CD14-positive monocyte (primary cell): ENCODE results near the gene NEBL. TPM values are rescaled to one million over a fixed set of nuclear protein-coding genes. Genes with fewer than 3 reads are reported as not detected.

Experiments used
- DNase-seq, 3 donors: peaks; one replicate each; pipeline ENCODE4 v3.0.0-alpha.2; 2011 to 2022
- H2AFZ ChIP-seq: 2 replicates; pipeline ENCODE4 v1.6.0; 2012; ENCODE audit warnings: mild to moderate bottlenecking, low read depth, low read length, inconsistent platforms; ENCODE audit not compliant: insufficient read depth, poor library complexity, severe bottlenecking
- H3K27ac ChIP-seq, 2 donors: 1 replicate in 1 of 2; 2 replicates in 1 of 2; pipeline ENCODE4 v1.5.1; 2012 to 2013; ENCODE audit warnings: low read length in 2 of 2, control low read depth in 1 of 2, inconsistent platforms in 1 of 2, low read depth in 1 of 2, mild to moderate bottlenecking in 1 of 2
- H3K27me3 ChIP-seq, 2 donors: one replicate each; pipeline versions ENCODE4 v1.6.0 to v1.6.1; 2011 to 2013; ENCODE audit warnings: low read length in 2 of 2; ENCODE audit not compliant: control insufficient read depth in 2 of 2, insufficient read depth in 2 of 2
- H3K36me3 ChIP-seq, 2 donors: replicated peaks in 1 of 2; 1 replicate in 1 of 2; 2 replicates in 1 of 2; pipeline versions ENCODE4 v1.5.1 to v1.6.1; 2012 to 2013; ENCODE audit warnings: low read length in 2 of 2, control low read depth in 1 of 2, inconsistent platforms in 1 of 2, mild to moderate bottlenecking in 1 of 2; ENCODE audit not compliant: insufficient read depth in 2 of 2, control insufficient read depth in 1 of 2
- H3K4me1 ChIP-seq, 2 donors: 1 replicate in 1 of 2; 2 replicates in 1 of 2; pipeline versions ENCODE4 v1.5.1 to v1.6.1; 2012 to 2013; ENCODE audit warnings: low read length in 2 of 2, control low read depth in 1 of 2, inconsistent platforms in 1 of 2, mild to moderate bottlenecking in 1 of 2, moderate library complexity in 1 of 2; ENCODE audit not compliant: insufficient read depth in 2 of 2, control insufficient read depth in 1 of 2
- H3K4me2 ChIP-seq: replicated peaks from 2 replicates; pipeline ENCODE3; 2012; ENCODE audit warnings: low read length, moderate library complexity, mild to moderate bottlenecking; ENCODE audit not compliant: poor library complexity, severe bottlenecking; ENCODE audit errors: extremely low read depth
- H3K4me3 ChIP-seq, 3 experiments: fragments of 200-600 bp in 1 of 3; sonication (generic) in 1 of 3; replicated peaks in 1 of 3; 1 replicate in 2 of 3; 2 replicates in 1 of 3; pipeline ENCODE4 v1.5.1; 2011 to 2013; ENCODE audit warnings: low read length in 3 of 3, mild to moderate bottlenecking in 3 of 3, control low read depth in 2 of 3, low read depth in 2 of 3, inconsistent platforms in 1 of 3, moderate library complexity in 1 of 3
- H3K79me2 ChIP-seq: 2 replicates; pipeline ENCODE4 v1.6.0; 2012; ENCODE audit warnings: mild to moderate bottlenecking, control low read depth, inconsistent platforms, low read length, moderate library complexity; ENCODE audit not compliant: insufficient read depth
- H3K9ac ChIP-seq: 2 replicates; pipeline ENCODE4 v1.6.0; 2017; ENCODE audit warnings: low read length, mild to moderate bottlenecking; ENCODE audit not compliant: insufficient read depth, poor library complexity, severe bottlenecking
- H3K9me3 ChIP-seq, 2 donors: replicated peaks in 1 of 2; 1 replicate in 1 of 2; 2 replicates in 1 of 2; pipeline versions ENCODE4 v1.5.1 to v1.6.1; 2012 to 2013; ENCODE audit warnings: low read length in 2 of 2, control low read depth in 1 of 2; ENCODE audit not compliant: control insufficient read depth in 1 of 2, insufficient read depth in 1 of 2
- H4K20me1 ChIP-seq: 2 replicates; pipeline ENCODE4 v1.6.0; 2012; ENCODE audit warnings: mild to moderate bottlenecking, low read length, control low read depth, moderate library complexity; ENCODE audit not compliant: insufficient read depth
- H3K27ac Mint-ChIP-seq, 7 donors: one replicate each; pipeline ENCODE4 v1.8.0; 2020; ENCODE audit warnings: mild to moderate bottlenecking in 7 of 7, mixed read lengths in 7 of 7, moderate library complexity in 6 of 7, inconsistent platforms in 2 of 7
- H3K27me3 Mint-ChIP-seq, 3 donors: one replicate each; pipeline ENCODE4 v1.8.0; 2021 to 2022; ENCODE audit warnings: low read depth in 3 of 3, mild to moderate bottlenecking in 3 of 3, mixed read lengths in 3 of 3, moderate library complexity in 3 of 3, inconsistent platforms in 1 of 3
- H3K36me3 Mint-ChIP-seq, 2 donors: one replicate each; pipeline ENCODE4 v1.8.0; 2020; ENCODE audit warnings: mixed read lengths in 2 of 2, inconsistent platforms in 1 of 2, mild to moderate bottlenecking in 1 of 2
- H3K4me1 Mint-ChIP-seq: one replicate; pipeline ENCODE4 v1.8.0; 2020; ENCODE audit warnings: mild to moderate bottlenecking, mixed read lengths
- H3K4me3 Mint-ChIP-seq, 2 donors: one replicate each; pipeline ENCODE4 v1.8.0; 2020; ENCODE audit warnings: mild to moderate bottlenecking in 2 of 2, mixed read lengths in 2 of 2, moderate library complexity in 1 of 2
- H3K9me3 Mint-ChIP-seq, 7 donors: one replicate each; pipeline ENCODE4 v1.8.0; 2020 to 2022; ENCODE audit warnings: mixed read lengths in 7 of 7, mild to moderate bottlenecking in 6 of 7, moderate library complexity in 6 of 7, inconsistent platforms in 2 of 7
- WGBS: methylation state at CpG from one replicate; pipeline ENCODE4 v1.1.5; 2013; ENCODE audit warnings: missing lambda C conversion rate; ENCODE audit not compliant: insufficient coverage; 5-methylcytosine and 5-hydroxymethylcytosine counted together
- intact Hi-C, 2 donors: fragments of 100-400 bp; cut with micrococcal nuclease; formaldehyde crosslinking; loops; one replicate each; pipeline versions ENCODE4 v1.15.0 to v1.15.1; 2023
- polyA plus RNA-seq, 3 donors: library from polyadenylated mRNA; depleted of rRNA in 1 of 3; unstranded in 2 of 3; stranded (reverse) in 1 of 3; fragments of 300-500 nt in 2 of 3; fragments of >200 nt in 1 of 3; fragmentation: Illumina TruSeq in 2 of 3; gene quantifications; 1 replicate in 2 of 3; 2 replicates in 1 of 3; pipeline ENCODE4 v1.2.3, GENCODE V29; 2012 to 2021
- TF ChIP-seq, protein P1 (sequence below): fragments of 200-600 bp; IDR thresholded peaks from one replicate; pipeline ENCODE4 v1.8.0; 2022; ENCODE audit warnings: antibody characterized with exemption, mild to moderate bottlenecking

The NEBL gene
- polyA plus RNA-seq, 3 donors = 9.7 TPM; not detected in 2

DNA sequence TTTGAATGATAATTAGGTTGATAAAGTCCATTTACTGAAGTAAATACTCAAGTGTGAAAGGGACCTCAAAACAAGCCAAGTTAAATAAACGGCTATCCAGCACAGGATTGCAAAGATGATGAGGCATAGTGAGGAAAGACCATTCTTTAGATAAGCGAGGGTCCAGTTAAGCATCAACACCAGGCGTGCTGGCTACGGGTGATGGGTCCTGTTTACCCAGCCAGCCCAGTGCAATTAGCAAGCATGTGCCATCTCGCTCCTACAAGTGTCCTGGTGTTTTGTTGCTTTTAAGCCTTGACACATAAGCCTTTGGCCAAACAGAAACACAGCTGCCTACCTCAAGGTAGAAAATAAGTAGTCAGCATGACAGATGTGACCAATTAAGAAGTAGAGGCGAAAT, 7.1 kb downstream of the NEBL start:
- no peak overlapping the region for H3K4me3 Mint-ChIP-seq

DNA sequence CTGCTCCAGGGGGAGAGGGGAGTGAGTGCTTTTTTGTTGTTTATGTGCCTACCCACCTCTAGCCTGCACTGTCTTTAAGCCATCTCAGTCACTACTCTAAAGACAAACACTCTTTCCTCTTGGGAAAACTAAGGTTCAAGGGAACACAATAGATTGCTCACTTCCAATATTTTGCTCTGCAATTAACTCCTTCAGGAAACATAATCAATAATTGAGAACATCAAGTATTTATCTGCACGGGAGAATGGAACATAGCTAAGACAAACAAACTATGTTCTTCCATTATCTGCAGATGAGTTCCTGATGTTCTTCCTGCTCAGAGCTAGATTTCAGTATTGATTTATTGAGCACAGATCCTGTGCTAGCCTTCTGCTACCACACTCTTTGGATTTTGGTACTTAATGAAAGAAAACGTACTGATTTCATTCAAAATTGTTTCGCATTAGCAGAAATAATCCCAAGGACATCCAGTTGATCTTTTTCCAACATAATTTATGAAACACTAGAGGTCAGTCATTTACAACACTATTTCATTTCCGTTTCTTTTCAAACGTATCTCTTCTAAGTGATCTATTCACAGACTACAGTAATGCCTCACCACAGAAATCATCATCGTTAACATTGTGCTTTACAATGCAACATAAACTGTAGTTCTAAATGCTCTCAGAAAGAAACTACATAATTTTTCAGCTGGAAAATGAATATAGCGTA, 8.3 kb downstream of the NEBL start:
- H3K36me3 ChIP-seq = no peaks in the 10 kb centered on the region
- Mint-ChIP-seq H3K36me3 (no peaks in the 10 kb centered on the region), H3K4me3 (no peak overlapping the region), H3K9me3 (peaks cover 0 to 1% (median 0%) of the 10 kb centered on the region in 7 donors), H3K4me1 (no peaks in the 10 kb centered on the region), H3K27me3 (peaks cover 4 to 6% (median 4%) of the 10 kb centered on the region in 3 donors), H3K27ac (no peak overlapping the region)
- no peaks in the 10 kb centered on the region for H3K9me3 ChIP-seq
- TF ChIP-seq, protein P1, sequence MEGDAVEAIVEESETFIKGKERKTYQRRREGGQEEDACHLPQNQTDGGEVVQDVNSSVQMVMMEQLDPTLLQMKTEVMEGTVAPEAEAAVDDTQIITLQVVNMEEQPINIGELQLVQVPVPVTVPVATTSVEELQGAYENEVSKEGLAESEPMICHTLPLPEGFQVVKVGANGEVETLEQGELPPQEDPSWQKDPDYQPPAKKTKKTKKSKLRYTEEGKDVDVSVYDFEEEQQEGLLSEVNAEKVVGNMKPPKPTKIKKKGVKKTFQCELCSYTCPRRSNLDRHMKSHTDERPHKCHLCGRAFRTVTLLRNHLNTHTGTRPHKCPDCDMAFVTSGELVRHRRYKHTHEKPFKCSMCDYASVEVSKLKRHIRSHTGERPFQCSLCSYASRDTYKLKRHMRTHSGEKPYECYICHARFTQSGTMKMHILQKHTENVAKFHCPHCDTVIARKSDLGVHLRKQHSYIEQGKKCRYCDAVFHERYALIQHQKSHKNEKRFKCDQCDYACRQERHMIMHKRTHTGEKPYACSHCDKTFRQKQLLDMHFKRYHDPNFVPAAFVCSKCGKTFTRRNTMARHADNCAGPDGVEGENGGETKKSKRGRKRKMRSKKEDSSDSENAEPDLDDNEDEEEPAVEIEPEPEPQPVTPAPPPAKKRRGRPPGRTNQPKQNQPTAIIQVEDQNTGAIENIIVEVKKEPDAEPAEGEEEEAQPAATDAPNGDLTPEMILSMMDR = no peak
- no peak overlapping the region for H3K4me3 ChIP-seq
- H3K9ac ChIP-seq = no peak overlapping the region
- no peaks in the 10 kb centered on the region for H3K79me2 ChIP-seq
- no peak overlapping the region for H3K27ac ChIP-seq
- no peaks in the 10 kb centered on the region for H3K27me3 ChIP-seq
- DNase-seq = no peak
- no peak overlapping the region for H3K4me2 ChIP-seq
- 80% methylated on average over 2 of the region's 7 CpGs for WGBS
- intact Hi-C loops = no loop called here
- H4K20me1 ChIP-seq = no peaks in the 10 kb centered on the region
- H2AFZ ChIP-seq = no peak overlapping the region
- H3K4me1 ChIP-seq = no peaks in the 10 kb centered on the region

More for the DNA sequence above, 7.1 kb downstream of the NEBL start:
- no peak overlapping the region for H3K27ac Mint-ChIP-seq
- H3K4me1 ChIP-seq = no peaks in the 10 kb centered on the region
- H3K36me3 Mint-ChIP-seq = no peaks in the 10 kb centered on the region
- TF ChIP-seq, protein P1 = no peak
- H3K27me3 Mint-ChIP-seq = peaks cover 4 to 6% (median 4%) of the 10 kb centered on the region in 3 donors
- H3K9me3 ChIP-seq = no peaks in the 10 kb centered on the region
- DNase-seq = no peak
- H4K20me1 ChIP-seq = no peaks in the 10 kb centered on the region
- peaks cover 0 to 2% (median 0%) of the 10 kb centered on the region in 7 donors for H3K9me3 Mint-ChIP-seq
- H3K4me2 ChIP-seq = no peak overlapping the region
- H3K4me1 Mint-ChIP-seq = no peaks in the 10 kb centered on the region
- no peak overlapping the region for H3K4me3 ChIP-seq
- WGBS = 76% methylated on average over 4 of the region's 6 CpGs
- no peak overlapping the region for H3K27ac ChIP-seq
- intact Hi-C loops = no loop called here
- H3K9ac ChIP-seq = no peak overlapping the region
- no peaks in the 10 kb centered on the region for H3K27me3 ChIP-seq
- no peaks in the 10 kb centered on the region for H3K36me3 ChIP-seq
- H2AFZ ChIP-seq = no peak overlapping the region
- no peaks in the 10 kb centered on the region for H3K79me2 ChIP-seq
